NCI-H345 treated with DMSO at 0.1 percent for 48 hours (cell line): ENCODE measurements around the gene PDS5A.
"Not testable (repeated sequence)": the region's sequence is repeated elsewhere in the genome, so short reads cannot be mapped to it uniquely, and the experiment has no call there.

Experiments
- DNase-seq: peaks from one replicate; lab custom pipeline; 2025; ENCODE audit not compliant: unreplicated experiment; lab: John Stamatoyannopoulos, UW

The PDS5A gene

DNA sequence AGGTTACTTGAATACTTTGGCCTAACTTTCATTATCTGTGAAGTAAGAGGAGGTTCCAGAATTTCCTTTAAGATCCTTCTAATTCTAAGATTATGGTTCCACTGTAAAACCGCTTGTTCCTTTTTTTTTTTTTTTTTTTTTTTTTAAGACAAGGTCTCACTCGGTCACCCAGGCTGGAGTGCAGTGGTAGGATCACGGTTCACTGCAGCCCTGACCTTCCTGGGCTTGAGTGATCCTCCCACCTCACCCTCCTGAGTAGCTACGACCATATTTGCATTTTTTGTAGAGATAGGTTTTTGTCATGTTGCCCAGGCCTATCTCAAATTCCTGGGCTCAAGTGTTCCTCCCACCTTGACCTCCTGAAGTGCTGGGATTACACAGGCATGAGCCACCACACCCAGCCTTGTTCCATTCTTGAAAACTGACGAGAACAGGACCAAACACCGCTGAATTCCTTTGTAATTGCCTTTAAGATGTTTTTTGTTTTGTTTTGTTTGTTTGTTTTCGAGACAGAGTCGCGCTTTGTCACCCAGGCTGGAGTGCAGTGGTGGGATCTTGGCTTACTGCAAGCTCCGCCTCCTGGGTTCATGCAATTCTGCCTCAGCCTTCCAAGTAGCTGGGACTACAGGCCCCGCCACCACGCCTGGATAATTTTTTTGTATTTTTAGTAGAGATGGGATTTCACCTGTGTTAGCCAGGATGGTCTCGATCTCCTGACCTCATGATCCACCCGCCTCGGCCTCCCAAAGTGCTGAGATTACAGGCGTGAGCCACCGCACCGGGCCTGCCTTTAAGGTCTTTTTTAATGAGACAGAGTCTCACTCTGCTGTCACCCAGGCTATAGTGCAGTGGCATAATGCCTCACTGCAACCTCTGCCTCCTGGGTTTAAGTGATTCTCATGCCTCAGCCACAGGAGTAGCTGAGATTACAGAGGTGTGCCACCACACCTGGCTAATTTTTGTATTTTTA lies 6.8 kb downstream of the PDS5A start:
- DNase-seq: no peak

GRCh38 chr4:39963656-39964055 lies 14.1 kb downstream of the PDS5A start:
- no peak for DNase-seq

GRCh38 chr4:39961311-39961877 lies 16.3 kb downstream of the PDS5A start:
- no peak for DNase-seq

- DNase-seq: no peak
Observed at GRCh38 chr4:39950861-39951481, 26.7 kb downstream of the PDS5A start.

DNA sequence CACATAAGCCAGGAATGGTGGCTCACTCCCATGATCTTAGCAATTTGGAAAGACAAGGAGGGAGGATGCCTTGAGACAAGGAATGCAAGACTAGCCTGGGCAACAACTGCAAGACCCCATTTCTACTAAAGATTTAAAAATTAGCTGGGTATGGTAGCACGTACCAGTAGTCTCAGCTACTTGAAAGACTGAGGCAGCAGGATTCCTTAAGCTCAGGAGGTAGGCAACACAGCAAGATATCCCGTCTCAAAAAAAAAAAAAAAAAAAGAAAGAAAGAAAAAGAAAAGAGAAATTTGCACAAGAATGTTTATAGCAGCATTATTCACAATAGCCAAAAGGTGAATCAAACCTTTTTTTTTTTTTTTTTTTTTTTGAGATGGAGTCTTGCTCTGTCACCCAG lies 29.7 kb downstream of the PDS5A start:
- DNase-seq: no peak

GRCh38 chr4:39947417-39947816 lies 30.3 kb downstream of the PDS5A start:
- DNase-seq: no peak

DNA sequence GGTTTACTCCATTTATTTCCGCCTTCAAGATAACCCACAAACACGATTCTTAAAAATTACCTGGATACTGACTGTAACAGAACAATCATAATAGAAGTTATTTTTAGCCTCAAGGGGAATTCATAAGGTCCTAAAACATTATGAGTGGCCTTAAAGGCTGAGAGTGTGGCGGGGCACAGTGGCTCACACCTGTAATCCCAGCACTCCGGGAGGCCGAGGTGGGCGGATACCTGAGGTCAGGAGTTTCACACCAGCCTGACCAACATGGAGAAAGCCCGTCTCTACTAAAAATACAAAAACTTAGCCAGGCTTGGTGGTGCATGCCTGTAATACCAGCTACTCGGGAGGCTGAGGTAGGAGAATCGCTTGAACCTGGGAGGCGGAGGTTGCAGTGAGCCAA lies 33.5 kb downstream of the PDS5A start:
- not testable (repeated sequence) for DNase-seq

DNA sequence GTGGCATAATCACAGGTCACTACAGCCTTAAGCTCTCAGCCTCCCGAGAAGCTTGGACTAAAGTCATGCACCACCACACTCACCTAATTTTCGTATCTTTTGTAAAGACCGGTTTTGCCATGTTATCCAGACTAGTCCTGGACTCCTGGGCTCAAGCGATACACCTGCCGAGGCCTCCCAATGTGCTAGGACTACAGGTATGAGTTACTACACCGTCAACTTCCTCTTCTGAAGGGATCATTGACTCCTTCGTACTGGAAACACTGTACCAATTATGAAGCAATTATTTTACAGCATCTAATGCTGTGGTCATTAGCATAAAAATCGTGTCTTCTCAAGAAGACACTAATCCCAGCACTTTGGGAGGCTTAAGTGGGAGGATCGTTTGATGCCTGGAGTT lies 35.2 kb downstream of the PDS5A start:
- no peak for DNase-seq

- DNase-seq: no peak
Observed at GRCh38 chr4:39941682-39942217, 36.0 kb downstream of the PDS5A start.

DNA sequence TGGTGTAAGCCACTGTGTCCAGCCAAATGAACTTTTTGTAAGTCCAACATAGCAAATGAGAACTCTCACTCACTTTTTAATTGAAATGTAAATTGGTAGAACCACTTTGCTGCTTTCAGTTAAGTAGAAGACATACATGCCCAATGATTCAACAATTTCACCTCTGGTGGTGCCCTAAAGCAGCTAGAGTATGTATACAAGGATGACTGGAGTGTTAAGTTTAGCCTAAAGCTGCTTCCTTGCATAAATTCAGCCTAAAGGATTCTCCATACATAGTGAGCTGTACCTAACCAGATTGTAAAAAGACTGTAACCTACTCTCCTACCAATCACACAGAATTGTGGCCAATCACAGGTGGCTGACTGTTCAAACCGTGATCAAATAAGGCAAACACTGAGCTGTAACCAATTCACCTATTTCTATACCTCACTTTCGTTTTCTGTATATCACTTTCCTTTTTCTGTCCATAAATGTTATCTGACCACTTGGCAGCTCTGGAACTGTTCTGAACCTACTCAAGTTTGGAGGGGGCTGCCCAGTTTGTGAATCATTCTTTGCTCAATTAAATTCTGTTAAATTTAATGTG lies 39.9 kb downstream of the PDS5A start:
- no peak for DNase-seq

DNA sequence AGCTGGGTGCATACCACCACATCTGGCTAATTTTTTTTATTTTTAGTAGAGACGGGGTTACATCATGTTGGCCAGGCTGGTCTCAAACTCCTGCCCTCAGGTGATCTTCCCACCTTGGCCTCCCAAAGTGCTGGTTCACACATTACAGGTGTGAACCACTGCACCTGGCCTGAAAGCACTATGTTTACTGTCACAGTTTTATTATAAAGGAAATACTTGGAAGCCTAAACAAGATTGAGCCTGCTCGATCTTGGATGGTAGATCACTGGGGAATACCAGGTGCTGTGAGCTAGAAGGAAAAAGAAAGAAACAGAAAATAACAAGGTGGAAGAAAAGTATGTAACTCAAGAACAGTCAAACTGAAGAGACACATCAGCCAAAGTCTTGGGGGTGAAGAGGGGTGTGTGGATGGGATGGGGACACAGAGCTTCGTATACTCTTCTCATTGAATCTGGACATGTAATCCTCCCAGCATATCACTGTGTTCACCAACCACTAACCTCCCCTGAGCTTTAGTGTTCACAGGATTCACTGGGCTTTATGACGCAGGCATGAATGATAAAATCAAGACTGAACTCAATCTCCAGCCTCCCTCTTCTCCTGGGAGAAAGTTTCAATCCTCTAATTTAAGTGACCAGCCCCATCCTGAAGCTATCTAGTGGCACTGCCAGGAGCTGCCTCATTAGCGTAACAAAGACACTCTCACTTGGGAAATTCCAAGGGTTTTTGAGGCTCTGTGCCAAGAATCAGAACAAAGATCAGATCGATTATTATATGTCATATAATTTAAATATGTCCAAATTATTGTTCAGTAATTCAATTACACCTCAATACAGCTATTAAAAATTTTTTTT lies 40.9 kb downstream of the PDS5A start:
- no peak for DNase-seq

- no peak for DNase-seq
Observed at GRCh38 chr4:39933671-39934590, 43.8 kb downstream of the PDS5A start.

- DNase-seq: no peak
Observed at GRCh38 chr4:39932776-39933402, 44.8 kb downstream of the PDS5A start.

GRCh38 chr4:39931441-39931901 lies 46.2 kb downstream of the PDS5A start:
- DNase-seq: no peak

DNA sequence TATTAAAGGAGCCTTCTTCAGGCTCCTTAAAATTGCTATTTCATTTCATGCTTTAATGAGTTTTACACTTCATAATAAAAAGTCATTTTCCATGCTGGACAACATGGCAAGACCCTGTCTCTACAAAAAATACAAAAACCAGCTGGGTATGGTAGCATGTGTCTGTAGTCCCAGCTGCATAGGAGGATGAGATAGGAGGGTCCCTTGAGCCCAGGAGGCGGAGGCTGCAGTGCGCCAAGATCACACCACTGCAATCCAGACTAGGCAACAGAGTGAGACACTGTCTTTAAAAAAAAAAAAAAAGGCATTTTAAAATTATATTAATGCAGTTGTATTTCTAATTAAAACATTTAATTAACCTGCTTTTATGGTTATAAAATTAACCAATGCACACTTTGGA lies 49.2 kb downstream of the PDS5A start:
- no peak for DNase-seq

DNA sequence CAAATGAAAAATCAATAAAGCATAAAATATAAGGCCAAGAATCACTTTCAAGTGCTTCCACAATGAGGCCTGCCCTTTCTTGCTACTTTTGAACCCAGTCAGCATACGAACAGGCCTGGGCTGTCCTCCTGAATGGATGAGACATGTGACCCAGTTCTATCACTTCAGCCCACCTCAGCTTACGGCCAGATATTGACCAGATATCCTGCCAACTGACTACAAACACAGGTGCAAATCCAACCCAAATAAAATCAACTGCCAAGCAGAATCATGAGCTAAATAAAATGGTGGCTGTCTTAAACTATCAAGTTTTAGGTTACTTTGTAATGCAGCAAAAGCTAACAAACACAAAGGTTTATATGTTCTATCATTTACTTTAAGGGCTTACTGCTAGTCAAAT lies 53.7 kb downstream of the PDS5A start:
- no peak for DNase-seq

GRCh38 chr4:39922399-39922798 lies 55.3 kb downstream of the PDS5A start:
- DNase-seq: no peak

DNA sequence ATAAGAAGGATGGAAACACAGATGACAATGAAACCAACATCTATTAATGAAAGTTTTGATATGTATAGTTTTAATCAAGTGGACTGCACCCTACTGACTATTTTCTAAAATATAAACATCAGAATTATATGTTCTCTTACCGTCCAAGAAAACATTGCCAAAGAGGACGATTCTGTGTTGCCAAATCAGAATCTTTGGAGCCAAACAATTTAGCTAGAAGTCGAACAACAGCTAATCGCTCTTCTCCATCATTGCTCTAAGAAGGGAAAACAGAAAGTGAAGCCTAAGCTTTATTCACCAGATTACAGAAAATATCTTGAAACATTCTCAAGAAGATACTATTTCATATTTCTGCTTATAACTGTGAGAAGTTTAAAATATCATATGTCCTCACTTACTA lies 64.2 kb downstream of the PDS5A start:
- DNase-seq: no peak

GRCh38 chr4:39910064-39910463 lies 67.6 kb downstream of the PDS5A start:
- DNase-seq: no peak
